Measurements from ENCODE around the gene SESN1.

SESN1 gene

DNA sequence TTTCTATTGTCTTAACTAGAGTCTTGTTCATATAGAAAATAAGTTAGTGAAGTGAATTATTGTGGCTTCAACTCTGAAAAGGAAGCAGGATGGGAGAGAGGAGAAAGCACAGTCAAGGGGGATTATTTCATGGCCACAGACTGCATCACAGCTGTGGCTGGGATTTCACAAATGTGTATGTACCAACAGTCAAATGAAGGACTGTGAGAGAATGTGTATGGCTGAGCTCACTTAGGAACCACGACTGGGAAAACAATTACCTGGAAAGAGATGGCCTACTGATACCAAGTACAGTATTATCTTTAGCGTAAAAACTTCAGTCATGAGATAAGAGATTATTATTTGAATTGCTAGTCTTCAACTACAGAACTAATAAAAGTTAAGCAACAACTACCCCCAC lies 54.9 kb downstream of the SESN1 start:
- FAIRE-seq (no peak), DNase-seq (ENCODE audit: insufficient read length, low spot score) (no peak)
- TF ChIP-seq POLR2A (IDR thresholded peaks at IDR 0.05; ENCODE audit: low read depth, low read length), result no peak

DNA sequence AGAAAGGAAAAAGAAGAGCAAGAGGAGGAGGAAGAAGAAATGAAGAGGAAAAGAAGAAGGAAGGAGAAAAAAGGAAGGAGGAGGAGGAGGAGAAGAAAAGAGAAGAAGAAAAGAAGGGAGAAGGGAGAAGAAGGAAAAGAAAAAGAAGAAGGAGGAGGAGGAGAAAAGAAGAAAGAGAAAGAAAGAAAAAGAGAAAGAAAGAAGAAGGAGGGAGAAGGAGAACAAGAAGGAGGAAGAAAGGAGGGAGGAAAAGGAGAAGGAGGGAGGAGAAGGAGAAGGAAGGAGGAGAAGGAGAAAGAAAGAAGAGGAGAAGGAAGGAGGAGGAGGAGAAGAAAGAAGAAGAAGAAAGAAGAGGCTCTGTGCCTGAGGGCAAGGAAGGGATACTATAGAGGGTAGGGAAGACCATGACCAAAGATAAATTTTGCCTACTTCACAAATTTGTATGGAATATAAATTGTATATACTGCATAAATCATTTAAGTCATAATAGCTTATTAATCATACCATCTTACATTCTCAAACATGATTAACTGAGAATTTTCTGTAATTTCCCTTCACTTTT lies 55.7 kb downstream of the SESN1 start:
- no peak for TF ChIP-seq POLR2A (IDR thresholded peaks at IDR 0.05; ENCODE audit: low read depth, low read length)
- no peak for FAIRE-seq
- DNase-seq (ENCODE audit: insufficient read length, low spot score), result no peak

DNA sequence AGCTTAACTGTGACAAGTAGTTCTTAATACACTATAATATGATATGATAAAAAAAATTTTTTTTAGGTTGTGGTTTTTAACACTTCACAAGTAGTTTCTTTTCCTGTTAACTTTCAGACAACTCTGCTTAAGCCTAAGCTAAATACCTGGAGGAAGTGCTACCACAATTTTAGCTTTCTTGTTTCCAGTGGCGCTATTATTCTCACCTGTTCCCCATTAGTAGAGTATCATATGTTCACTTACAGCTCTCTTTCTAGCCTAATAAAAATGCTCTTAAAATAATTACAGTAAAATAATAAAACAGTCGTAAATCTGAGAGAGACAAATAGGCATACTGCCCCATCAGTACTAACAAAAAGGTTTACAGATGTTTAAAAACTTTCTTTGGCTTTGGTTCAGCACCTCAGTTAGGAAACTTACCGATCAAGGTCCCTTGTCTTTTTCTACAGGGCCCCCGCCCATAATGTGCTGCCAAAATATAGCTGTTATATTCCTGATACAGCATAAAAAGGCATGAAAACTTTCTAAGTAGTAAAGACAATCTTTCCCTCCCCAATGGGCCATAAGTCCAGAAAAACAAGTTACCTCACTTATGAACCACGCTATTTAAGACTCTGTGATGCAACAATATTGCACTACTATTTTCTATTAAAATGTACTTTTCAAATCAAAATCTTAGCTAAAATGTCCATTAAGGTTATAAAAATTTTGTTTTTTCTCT lies 57.9 kb downstream of the SESN1 start:
- no peak for DNase-seq (ENCODE audit: insufficient read length, low spot score)
- FAIRE-seq, result no peak
- no peak for TF ChIP-seq POLR2A (IDR thresholded peaks at IDR 0.05; ENCODE audit: low read depth, low read length)

DNA sequence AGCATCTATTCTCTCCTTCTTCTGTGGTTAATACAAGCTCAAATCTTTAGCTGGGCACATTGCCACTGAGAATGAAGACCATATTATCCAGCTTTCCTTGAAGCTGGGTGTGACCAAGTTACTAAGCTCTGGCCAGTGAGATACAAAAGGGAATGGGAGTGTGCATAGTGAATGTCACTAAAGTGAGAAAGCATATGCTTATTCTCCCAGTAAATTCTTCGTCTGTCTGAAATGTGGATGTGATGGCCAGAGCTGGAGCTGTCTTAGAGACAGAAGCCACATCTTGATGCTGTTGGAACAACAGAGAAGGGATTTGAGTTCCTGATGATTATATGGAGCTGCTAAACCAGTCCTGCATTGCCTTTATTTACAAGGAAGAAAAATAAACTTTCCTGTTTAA lies 60.1 kb downstream of the SESN1 start:
- no peak for TF ChIP-seq POLR2A (IDR thresholded peaks at IDR 0.05; ENCODE audit: low read depth, low read length)
- FAIRE-seq, result no peak
- DNase-seq (ENCODE audit: insufficient read length, low spot score), result no peak

DNA sequence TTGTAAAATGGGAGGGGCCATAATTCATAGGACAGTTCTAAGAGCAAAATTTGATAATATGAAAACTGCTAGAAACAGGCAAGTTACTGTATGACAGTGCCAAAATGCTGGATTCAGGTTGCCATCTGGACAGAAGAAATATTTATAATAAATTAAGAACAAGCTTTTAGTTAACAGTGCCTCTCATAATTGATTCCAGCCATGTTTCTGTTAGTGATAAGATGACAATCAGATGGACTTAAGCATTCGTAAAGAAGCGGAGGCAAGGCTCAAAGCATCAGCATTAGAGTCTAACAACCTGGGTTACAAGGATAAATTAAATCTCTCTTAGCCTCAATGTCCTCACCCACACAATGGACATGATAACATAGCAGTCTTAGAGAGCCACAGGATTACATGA lies 61.0 kb downstream of the SESN1 start:
- no peak for TF ChIP-seq POLR2A (IDR thresholded peaks at IDR 0.05; ENCODE audit: low read depth, low read length)
- no peak for FAIRE-seq
- no peak for DNase-seq (ENCODE audit: insufficient read length, low spot score)

DNA sequence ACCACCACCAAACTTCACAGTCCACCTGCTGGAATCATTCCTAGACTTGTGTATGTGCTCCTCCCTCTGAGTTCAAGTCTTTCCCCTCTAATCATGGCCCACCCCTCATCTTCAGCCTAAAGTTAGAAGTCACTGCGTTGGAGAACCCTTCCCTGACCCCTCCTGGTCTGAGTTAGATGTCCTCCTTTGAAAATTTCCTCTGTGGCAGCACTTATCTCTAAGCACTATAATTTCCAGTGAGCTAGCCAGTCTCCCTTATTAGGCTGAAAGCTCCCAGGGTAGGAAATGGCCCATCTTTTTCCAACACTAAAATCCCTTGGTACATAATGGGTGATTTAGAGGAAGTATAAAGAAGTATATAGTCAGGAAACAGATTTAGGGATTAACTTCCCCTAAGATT lies 63.2 kb downstream of the SESN1 start:
- FAIRE-seq, result no peak
- no peak for TF ChIP-seq POLR2A (IDR thresholded peaks at IDR 0.05; ENCODE audit: low read depth, low read length)
- no peak for DNase-seq (ENCODE audit: insufficient read length, low spot score)

DNA sequence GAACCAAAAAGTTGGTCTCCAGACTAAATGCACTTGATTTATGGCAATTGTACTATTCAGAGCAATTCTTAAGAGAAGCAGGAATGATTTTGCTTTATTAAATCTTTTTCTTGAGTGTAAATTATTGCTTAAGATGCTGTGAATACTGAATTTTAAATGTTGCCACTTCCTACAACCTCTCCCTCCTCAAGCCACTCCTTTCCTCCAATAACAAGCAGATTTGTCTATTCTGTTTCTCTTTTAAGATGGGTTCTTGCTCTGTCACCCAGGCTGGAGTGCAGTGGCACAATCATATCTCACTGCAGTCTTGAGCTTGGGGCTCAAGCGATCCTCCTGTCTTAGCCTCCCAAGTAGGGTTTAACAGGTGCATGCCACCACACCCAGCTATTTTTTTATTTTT lies 65.3 kb downstream of the SESN1 start:
- DNase-seq (ENCODE audit: insufficient read length, low spot score), result no peak
- FAIRE-seq, result no peak
- TF ChIP-seq POLR2A (IDR thresholded peaks at IDR 0.05; ENCODE audit: low read depth, low read length), result no peak

DNA sequence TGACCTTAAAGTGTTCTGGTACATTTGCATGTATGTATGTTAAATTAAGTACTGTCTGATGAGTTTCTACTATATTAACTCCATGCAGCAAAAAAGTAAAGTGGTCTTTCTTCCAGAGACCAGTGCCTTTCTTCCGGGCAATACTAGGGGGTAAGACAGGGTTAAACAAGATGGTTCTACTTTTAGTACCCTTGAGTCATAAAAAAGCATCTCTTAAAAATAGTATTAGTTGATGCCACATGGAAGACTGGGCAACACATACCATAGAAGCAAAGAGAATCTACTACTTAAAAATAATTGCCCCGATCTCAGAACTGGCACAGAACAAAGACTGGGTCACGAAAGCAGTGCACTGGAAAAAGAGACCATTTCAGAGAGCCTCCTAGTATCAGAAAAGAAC lies 66.2 kb downstream of the SESN1 start:
- TF ChIP-seq POLR2A (IDR thresholded peaks at IDR 0.05; ENCODE audit: low read depth, low read length), result no peak
- FAIRE-seq (no peak), DNase-seq (ENCODE audit: insufficient read length, low spot score) (no peak)

DNA sequence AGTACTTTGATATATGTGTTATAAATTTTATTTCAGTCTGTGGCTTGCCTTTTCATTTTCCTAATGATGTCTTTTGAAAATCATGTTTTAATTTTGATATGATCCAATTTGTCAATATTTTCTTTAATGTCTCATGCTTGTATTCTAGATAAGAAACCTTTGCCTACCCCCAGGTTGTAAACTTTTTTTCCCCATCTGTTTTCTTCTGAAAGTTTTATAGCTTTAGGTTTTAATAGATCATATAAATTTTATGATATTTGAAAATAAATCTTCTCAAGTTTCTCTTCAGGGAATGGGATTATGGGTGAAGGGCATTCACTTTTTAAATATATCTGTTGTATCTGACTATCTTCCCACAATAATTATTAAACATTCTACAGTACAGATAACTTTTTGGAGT lies 66.7 kb downstream of the SESN1 start:
- DNase-seq (ENCODE audit: insufficient read length, low spot score), result no peak
- FAIRE-seq, result no peak
- TF ChIP-seq POLR2A (IDR thresholded peaks at IDR 0.05; ENCODE audit: low read depth, low read length), result no peak

DNA sequence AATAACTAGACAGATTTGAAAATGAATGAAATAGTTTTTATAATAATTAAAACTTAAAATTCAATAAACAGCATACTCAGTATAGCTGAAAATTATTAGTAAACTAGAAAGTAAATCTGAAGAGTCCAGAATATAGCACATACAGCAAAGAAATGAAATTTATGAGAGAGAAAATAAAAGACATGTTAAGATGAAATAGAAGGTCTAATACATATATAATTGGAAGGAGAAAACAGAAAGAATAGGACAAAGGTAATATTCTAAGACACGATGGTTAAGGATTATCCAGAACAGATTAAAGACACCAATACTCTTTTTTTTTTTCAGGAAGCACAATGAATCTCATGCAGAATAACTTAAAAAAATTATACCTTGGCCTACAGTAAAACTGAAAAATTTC lies 69.0 kb downstream of the SESN1 start:
- no peak for DNase-seq (ENCODE audit: insufficient read length, low spot score)
- TF ChIP-seq POLR2A (IDR thresholded peaks at IDR 0.05; ENCODE audit: low read depth, low read length), result no peak
- no peak for FAIRE-seq

DNA sequence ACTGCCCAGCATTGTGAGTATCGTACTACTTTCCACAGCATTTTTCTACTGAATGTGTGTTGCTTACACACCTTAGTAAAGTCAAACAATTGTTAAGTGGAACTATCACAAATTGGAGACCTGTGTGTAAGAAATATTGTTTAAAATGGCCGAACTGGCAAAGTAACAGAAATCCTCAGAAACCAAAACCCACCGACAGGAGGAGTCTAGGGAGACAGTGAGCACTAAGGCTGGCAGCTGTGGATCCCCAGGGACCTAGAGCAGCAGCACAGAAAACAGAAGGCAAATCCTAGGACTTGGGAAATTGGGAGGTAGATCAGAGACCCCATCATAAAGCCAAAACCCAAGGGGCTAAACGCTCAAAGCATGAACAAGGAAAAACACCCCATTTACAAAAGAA lies 69.9 kb downstream of the SESN1 start:
- FAIRE-seq, result no peak
- TF ChIP-seq POLR2A (IDR thresholded peaks at IDR 0.05; ENCODE audit: low read depth, low read length), result no peak
- no peak for DNase-seq (ENCODE audit: insufficient read length, low spot score)

DNA sequence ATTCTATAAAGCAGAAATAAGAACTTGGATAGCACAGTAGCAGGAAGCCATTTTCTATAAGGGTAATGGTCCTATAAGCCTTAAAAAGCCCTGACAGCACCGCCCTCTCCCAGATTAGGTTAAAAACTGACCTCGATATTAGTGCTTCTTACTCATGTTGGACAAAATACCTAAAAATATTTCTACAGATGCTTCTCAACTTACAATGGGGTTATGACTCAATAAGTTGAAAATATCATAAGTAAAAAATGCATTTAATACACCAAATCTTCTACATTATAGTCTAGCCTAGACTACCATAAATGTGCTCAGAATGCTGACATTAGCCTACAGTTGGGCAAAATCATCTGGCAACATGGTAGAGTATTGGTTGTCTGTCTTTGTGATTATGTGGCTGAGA lies 70.3 kb downstream of the SESN1 start:
- FAIRE-seq (no peak), DNase-seq (ENCODE audit: insufficient read length, low spot score) (no peak)
- no peak for TF ChIP-seq POLR2A (IDR thresholded peaks at IDR 0.05; ENCODE audit: low read depth, low read length)

DNA sequence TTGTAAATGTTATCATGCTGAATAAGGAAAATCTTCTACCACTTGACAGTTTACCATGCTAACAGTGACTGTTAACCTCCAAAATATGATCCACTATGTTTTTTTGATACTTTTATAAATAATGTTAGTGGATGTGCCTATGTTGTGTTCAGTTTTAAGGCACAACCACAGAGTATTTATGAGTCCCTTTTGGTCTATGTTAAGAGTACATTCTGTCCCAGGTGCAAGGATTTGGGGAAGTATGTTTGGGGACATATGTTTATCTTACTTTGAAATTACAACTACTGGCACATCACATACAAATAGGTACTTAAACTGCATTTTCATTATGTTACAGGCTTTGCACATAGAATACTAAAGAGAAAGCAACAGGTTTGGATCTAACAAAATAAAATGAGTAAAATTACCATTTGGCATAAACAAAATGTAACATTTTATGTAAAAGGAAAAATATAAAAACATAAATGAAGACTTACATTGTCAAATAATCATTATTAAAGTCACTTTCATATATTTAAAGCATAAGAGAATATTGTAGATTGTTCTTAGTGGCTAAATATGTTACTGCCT lies 71.2 kb downstream of the SESN1 start:
- DNase-seq (ENCODE audit: insufficient read length, low spot score) (no peak), FAIRE-seq (no peak)
- TF ChIP-seq POLR2A (IDR thresholded peaks at IDR 0.05; ENCODE audit: low read depth, low read length), result no peak

DNA sequence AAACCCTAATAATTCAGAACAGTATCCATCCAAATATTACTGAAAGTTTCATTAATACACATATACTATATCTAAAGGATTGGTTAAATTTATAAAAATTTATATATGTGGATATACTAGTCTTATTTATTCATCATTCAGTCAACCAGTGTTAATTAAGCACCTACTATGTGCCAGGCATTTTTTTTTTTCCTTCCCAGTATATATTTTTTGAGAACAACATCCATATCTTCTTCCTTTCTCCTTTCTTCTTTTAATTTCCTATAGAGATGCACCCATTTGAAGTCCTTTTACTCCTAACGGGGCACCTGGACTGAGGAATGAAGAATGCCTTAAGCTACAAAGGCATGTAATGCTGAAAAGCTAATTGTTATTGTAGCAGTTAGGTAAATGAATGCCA lies 72.8 kb downstream of the SESN1 start:
- FAIRE-seq, result no peak
- no peak for DNase-seq (ENCODE audit: insufficient read length, low spot score)
- no peak for TF ChIP-seq POLR2A (IDR thresholded peaks at IDR 0.05; ENCODE audit: low read depth, low read length)

DNA sequence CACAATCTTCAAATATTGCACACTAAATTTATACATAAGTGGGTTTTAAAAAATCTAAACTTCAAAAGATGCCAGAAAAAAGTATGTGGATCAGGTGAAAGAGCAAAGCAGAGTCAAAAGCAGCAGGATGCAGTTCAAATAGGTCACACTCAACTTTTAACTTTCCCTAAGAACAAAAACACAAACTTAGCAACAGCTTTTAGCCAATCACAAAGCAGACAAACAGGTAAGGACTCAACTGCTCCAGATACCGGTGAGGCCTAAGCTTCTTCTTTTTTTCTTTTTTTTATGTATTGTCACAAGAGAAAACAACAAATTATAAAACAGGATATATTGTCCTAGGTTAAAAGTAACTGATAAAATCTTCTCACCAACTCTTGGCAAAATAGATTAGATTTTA lies 74.7 kb downstream of the SESN1 start:
- DNase-seq (ENCODE audit: insufficient read length, low spot score) (no peak), FAIRE-seq (no peak)
- TF ChIP-seq POLR2A (IDR thresholded peaks at IDR 0.05; ENCODE audit: low read depth, low read length), result no peak

Measured in H54 (cell line).